Calu3 (cell line): ENCODE measurements around the gene G6PC1. TPM values are rescaled to one million over a fixed set of nuclear protein-coding genes. Genes with fewer than 3 reads are reported as not detected.
"Not testable (repeated sequence)": the region's sequence is repeated elsewhere in the genome, so short reads cannot be mapped to it uniquely, and the experiment has no call there.

Source experiments
- BruUV-seq: library from RNA; stranded (reverse); fragments of 400-500 nt; replicated peaks from 2 replicates; lab custom pipeline; 2021; lab: Mats Ljungman, UMichigan
- CTCF ChIA-PET: fragments of 300-600 bp; sonication (Branson Sonifier 250); formaldehyde crosslinking; loops from one replicate; lab custom pipeline; 2022; ENCODE audit warnings: antibody characterized with exemption; lab: Charles Lee
- DNase-seq: peaks from one replicate; pipeline ENCODE4 v3.0.0; 2022
- H3K27ac Mint-ChIP-seq: one replicate; pipeline ENCODE4 v1.8.0; 2022; ENCODE audit warnings: mixed read lengths; ENCODE audit not compliant: unreplicated experiment
- H3K27me3 Mint-ChIP-seq: one replicate; pipeline ENCODE4 v1.8.0; 2022; ENCODE audit warnings: mixed read lengths; ENCODE audit not compliant: unreplicated experiment
- H3K36me3 Mint-ChIP-seq: one replicate; pipeline ENCODE4 v1.8.0; 2022; ENCODE audit warnings: mild to moderate bottlenecking, moderate library complexity, mixed read lengths; ENCODE audit not compliant: insufficient read depth, unreplicated experiment
- H3K4me1 Mint-ChIP-seq: one replicate; pipeline ENCODE4 v1.8.0; 2022; ENCODE audit warnings: mild to moderate bottlenecking, low read depth, mixed read lengths; ENCODE audit not compliant: unreplicated experiment
- H3K4me3 Mint-ChIP-seq: one replicate; pipeline ENCODE4 v1.8.0; 2022; ENCODE audit warnings: mild to moderate bottlenecking, low read depth, moderate library complexity, mixed read lengths; ENCODE audit not compliant: unreplicated experiment
- H3K9me3 Mint-ChIP-seq: one replicate; pipeline ENCODE4 v1.8.0; 2022; ENCODE audit warnings: low read depth, mixed read lengths; ENCODE audit not compliant: unreplicated experiment
- intact Hi-C: fragments of 100-400 bp; cut with micrococcal nuclease; formaldehyde crosslinking; loops from one replicate; pipeline ENCODE4 v1.10.0; 2022; ENCODE audit not compliant: unreplicated experiment
- total RNA-seq: library from RNA; stranded (reverse); gene quantifications from 2 replicates; pipeline ENCODE4 v1.2.3, GENCODE V29; 2022
- TF ChIP-seq, protein P1 (sequence below): fragments of 200-600 bp; IDR thresholded peaks from one replicate; pipeline ENCODE4 v1.8.0; 2022; ENCODE audit warnings: antibody characterized with exemption; ENCODE audit not compliant: unreplicated experiment

Gene G6PC1
- total RNA-seq, 1 experiment from 2014 or later, result not detected

DNA sequence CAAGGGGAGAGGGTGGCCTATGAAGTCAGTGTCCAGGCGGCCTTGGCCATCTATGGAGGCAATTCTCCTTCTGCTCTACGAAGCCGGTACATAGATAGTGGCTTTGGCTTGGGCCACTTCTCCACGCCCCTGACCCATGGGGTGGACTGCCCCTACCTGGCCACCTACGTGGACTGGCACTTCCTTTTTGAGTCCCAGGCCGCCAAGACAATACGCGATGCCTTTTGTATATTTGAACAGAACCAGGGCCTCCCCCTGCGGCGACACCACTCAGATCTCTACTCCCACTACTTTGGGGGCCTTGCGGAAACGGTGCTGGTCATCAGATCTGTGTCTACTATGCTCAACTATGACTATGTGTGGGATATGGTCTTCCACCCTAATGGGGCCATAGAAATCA, 32.3 kb upstream of the G6PC1 start:
- CTCF ChIA-PET, result interaction anchor here (0.5 kb wide), 1 partner anchor 77 kb away, joined by 4 read pairs; no protein-coding TSS in a partner anchor

DNA sequence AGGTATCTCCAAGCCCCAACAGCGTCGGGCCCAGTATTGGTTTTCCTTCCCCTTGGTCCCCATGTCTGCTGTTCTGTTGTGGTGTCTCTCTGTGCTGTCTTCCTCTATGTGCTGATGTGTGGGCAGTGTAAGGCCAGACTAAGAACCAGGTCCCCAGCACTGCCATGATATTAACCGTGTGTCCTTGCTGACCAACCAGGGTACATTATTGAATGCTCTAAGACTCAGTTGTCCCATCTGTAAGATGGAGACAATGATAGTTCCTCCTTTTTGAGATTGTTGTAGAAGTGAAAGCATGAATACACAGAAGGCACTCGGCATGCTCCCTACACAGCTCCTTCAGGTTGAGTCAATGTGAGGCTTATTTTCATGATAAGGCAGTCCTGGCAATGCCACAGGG, 29.0 kb upstream of the G6PC1 start:
- H3K27ac Mint-ChIP-seq, result no peak overlapping the region
- no peak overlapping the region for H3K4me3 Mint-ChIP-seq
- no peaks in the 10 kb centered on the region for H3K36me3 Mint-ChIP-seq
- DNase-seq, result no peak
- intact Hi-C loops, result no loop called here
- CTCF ChIA-PET, result no interaction called here
- peaks cover 8% of the 10 kb centered on the region for H3K4me1 Mint-ChIP-seq
- peaks cover 3% of the 10 kb centered on the region for H3K9me3 Mint-ChIP-seq
- H3K27me3 Mint-ChIP-seq, result peaks cover 55% of the 10 kb centered on the region
- BruUV-seq, result no TSS peak
- TF ChIP-seq, protein P1, sequence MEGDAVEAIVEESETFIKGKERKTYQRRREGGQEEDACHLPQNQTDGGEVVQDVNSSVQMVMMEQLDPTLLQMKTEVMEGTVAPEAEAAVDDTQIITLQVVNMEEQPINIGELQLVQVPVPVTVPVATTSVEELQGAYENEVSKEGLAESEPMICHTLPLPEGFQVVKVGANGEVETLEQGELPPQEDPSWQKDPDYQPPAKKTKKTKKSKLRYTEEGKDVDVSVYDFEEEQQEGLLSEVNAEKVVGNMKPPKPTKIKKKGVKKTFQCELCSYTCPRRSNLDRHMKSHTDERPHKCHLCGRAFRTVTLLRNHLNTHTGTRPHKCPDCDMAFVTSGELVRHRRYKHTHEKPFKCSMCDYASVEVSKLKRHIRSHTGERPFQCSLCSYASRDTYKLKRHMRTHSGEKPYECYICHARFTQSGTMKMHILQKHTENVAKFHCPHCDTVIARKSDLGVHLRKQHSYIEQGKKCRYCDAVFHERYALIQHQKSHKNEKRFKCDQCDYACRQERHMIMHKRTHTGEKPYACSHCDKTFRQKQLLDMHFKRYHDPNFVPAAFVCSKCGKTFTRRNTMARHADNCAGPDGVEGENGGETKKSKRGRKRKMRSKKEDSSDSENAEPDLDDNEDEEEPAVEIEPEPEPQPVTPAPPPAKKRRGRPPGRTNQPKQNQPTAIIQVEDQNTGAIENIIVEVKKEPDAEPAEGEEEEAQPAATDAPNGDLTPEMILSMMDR, result no peak

More for the DNA sequence above, 32.3 kb upstream of the G6PC1 start:
- peaks cover 9% of the 10 kb centered on the region for H3K4me1 Mint-ChIP-seq
- peaks cover 7% of the 10 kb centered on the region for H3K9me3 Mint-ChIP-seq
- no peaks in the 10 kb centered on the region for H3K36me3 Mint-ChIP-seq
- H3K27ac Mint-ChIP-seq, result no peak overlapping the region
- peaks cover 56% of the 10 kb centered on the region for H3K27me3 Mint-ChIP-seq
- no TSS peak for BruUV-seq
- intact Hi-C loops, result no loop called here
- TF ChIP-seq, protein P1, result no peak
- DNase-seq, result no peak
- H3K4me3 Mint-ChIP-seq, result no peak overlapping the region

DNA sequence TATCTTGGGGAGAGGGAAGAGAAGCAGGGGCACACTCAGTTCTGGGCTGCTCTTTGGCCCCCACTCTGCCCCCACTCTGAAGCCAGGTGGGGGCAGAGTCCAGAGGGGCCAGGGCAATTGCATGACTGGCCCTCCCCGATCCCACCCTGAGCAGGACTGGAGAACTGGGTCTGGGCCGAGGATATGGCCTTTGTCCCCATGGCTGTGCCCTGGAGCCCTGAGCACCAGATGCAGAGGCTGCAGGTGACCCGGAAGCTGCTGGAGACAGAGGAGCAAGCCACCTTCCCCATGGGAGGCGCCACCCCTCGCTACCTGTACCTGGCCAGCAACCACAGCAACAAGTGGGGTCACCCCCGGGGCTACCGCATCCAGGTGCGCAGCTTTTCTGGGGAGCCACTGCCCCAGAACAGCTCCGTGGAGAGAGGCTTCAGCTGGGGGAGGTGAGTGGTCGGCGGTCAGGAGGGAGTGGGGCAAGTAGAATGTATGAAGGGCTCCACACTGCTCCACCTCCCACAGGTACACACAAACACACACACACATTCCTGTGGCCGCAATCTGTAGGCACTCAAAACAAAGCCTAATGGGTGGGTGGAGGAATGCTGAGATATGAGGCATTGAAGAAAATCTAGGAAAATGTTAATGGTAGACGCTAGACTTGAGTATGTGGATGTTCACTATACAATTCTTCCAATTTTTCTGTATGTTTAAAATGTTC, 28.2 kb upstream of the G6PC1 start:
- peaks cover 3% of the 10 kb centered on the region for H3K9me3 Mint-ChIP-seq
- intact Hi-C loops, result no loop called here
- TF ChIP-seq, protein P1, result no peak
- DNase-seq, result no peak
- no peak overlapping the region for H3K4me3 Mint-ChIP-seq
- CTCF ChIA-PET, result no interaction called here
- BruUV-seq, result no TSS peak
- no peak overlapping the region for H3K27ac Mint-ChIP-seq
- H3K4me1 Mint-ChIP-seq, result peaks cover 5% of the 10 kb centered on the region
- H3K27me3 Mint-ChIP-seq, result peaks cover 55% of the 10 kb centered on the region
- H3K36me3 Mint-ChIP-seq, result no peaks in the 10 kb centered on the region

DNA sequence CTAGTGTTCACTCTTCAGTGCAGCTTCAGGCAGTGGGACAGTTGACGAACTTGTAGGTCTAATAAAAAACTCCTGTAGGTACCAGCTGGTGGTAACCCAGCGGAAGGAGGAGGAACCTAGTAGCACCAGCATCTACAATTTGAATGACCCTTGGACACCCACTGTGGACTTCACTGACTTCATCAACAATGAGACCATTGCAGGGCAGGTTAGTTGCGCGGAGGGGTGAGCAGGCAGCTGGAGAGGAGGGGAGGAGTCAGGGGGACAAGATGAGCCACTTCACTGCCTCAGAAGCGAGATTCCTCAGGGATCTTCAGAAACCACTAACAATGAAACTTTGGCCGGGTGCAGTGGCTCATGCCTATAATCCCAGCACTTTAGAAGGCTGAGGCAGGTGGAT, 27.3 kb upstream of the G6PC1 start:
- Mint-ChIP-seq H3K4me3 (no peak overlapping the region), H3K27me3 (peaks cover 62% of the 10 kb centered on the region), H3K27ac (no peak overlapping the region), H3K9me3 (peaks cover 3% of the 10 kb centered on the region), H3K4me1 (peaks cover 14% of the 10 kb centered on the region), H3K36me3 (no peaks in the 10 kb centered on the region)
- CTCF ChIA-PET, result no interaction called here
- no TSS peak for BruUV-seq
- no peak for DNase-seq
- TF ChIP-seq, protein P1, result no peak
- intact Hi-C loops, result no loop called here

DNA sequence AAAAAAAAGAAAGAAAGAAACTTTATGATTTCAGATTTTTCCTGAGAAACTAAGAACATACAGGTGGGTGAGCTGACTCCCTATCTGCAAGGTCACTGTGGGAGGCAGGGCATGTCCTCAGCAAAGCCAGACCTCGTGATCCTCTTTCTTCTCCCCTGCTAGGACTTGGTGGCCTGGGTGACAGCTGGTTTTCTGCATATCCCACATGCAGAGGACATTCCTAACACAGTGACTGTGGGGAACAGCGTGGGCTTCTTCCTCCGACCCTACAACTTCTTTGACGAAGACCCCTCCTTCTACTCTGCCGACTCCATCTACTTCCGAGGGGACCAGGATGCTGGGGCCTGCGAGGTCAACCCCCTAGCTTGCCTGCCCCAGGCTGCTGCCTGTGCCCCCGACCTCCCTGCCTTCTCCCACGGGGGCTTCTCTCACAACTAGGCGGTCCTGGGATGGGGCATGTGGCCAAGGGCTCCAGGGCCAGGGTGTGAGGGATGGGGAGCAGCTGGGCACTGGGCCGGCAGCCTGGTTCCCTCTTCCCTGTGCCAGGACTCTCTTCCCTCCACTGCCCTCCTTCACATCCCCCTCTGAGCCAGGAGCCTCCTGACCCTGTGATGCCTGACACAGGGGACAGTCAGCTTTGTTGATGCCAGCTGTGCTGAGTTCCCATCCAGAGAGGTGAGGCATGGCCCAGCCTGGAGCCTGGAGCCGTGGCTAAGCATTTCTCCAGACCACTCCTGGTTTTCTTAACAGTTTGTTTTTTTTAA, 26.5 kb upstream of the G6PC1 start:
- CTCF ChIA-PET, BruUV-seq: not testable (repeated sequence)

More for the DNA sequence above, 26.5 kb upstream of the G6PC1 start:
- H3K4me3 Mint-ChIP-seq, H3K9me3 Mint-ChIP-seq, DNase-seq, H3K27ac Mint-ChIP-seq, H3K36me3 Mint-ChIP-seq, intact Hi-C loops: not testable (repeated sequence)
- peaks cover 17% of the 10 kb centered on the region for H3K4me1 Mint-ChIP-seq
- H3K27me3 Mint-ChIP-seq, result peaks cover 70% of the 10 kb centered on the region
